Measurements from ENCODE around the gene MB21D2.

MB21D2 gene

GRCh38 chr3:192921793-192922192, 4.1 kb upstream of the MB21D2 start:
- no peak for DNase-seq (ENCODE audit: low read depth)
- TF ChIP-seq, protein P1, sequence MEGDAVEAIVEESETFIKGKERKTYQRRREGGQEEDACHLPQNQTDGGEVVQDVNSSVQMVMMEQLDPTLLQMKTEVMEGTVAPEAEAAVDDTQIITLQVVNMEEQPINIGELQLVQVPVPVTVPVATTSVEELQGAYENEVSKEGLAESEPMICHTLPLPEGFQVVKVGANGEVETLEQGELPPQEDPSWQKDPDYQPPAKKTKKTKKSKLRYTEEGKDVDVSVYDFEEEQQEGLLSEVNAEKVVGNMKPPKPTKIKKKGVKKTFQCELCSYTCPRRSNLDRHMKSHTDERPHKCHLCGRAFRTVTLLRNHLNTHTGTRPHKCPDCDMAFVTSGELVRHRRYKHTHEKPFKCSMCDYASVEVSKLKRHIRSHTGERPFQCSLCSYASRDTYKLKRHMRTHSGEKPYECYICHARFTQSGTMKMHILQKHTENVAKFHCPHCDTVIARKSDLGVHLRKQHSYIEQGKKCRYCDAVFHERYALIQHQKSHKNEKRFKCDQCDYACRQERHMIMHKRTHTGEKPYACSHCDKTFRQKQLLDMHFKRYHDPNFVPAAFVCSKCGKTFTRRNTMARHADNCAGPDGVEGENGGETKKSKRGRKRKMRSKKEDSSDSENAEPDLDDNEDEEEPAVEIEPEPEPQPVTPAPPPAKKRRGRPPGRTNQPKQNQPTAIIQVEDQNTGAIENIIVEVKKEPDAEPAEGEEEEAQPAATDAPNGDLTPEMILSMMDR (conservative IDR thresholded peaks at IDR 0.05; ENCODE audit: low read depth, low read length): no peak
- H3K4me3 ChIP-seq (ENCODE audit: low read length): no peak overlapping the region

DNA sequence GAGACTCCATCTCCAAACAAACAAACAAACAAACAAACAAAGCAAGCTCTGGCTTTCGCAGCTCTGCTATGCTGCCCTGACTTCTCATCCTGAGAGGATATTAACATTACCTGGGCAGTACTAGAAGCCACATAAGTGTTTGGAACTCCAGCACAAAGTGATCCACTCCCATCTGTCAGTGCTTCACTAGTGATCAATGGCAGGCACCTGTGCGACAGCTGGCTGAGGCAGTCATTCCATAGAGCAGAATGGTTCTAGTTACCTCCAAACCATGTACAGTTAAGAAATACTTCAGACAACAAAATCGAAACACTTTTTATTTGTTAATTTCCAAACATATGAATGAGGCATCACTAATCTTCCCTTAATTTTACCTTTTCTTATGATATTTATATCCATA, 2.8 kb upstream of the MB21D2 start:
- TF ChIP-seq, protein P1 (conservative IDR thresholded peaks at IDR 0.05; ENCODE audit: low read depth, low read length): no peak
- no peak overlapping the region for H3K4me3 ChIP-seq (ENCODE audit: low read length)
- no peak for DNase-seq (ENCODE audit: low read depth)

DNA sequence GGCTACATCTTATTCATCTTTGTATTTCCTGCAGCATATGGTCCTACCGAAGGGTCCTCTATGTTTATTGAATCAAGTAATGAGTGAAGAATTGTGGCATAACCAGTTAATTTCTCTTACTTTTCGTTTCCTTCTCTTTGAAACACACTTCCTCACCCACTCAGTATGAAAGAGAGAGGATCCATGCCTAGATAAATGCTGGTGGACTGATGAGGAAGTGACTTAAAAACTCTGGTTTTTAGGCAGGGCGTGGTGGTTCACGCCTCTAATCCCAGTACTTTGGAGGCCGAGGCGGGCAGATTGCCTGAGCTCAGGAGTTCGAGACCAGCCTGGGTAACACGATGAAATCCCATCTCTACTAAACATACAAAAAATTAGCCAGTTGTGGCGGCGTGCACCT, 2.2 kb upstream of the MB21D2 start:
- TF ChIP-seq, protein P1 (conservative IDR thresholded peaks at IDR 0.05; ENCODE audit: low read depth, low read length): no peak
- no peak for DNase-seq (ENCODE audit: low read depth)
- H3K4me3 ChIP-seq (ENCODE audit: low read length): no peak overlapping the region

GRCh38 chr3:192918275-192918588, 576 bp upstream of the MB21D2 start:
- DNase-seq (ENCODE audit: low read depth): no peak
- peak overlapping the region; percentile 77 for H3K4me3 ChIP-seq (ENCODE audit: low read length)
- TF ChIP-seq, protein P1 (conservative IDR thresholded peaks at IDR 0.05; ENCODE audit: low read depth, low read length): no peak

- H3K4me3 ChIP-seq (ENCODE audit: low read length): peak overlapping the region; percentile 77
- no peak for DNase-seq (ENCODE audit: low read depth)
- TF ChIP-seq, protein P1 (conservative IDR thresholded peaks at IDR 0.05; ENCODE audit: low read depth, low read length): no peak
Observed at GRCh38 chr3:192917028-192917403, 640 bp downstream of the MB21D2 start.

GRCh38 chr3:192916371-192917027, 1.2 kb downstream of the MB21D2 start:
- no peak for DNase-seq (ENCODE audit: low read depth)
- TF ChIP-seq, protein P1 (conservative IDR thresholded peaks at IDR 0.05; ENCODE audit: low read depth, low read length): no peak
- H3K4me3 ChIP-seq (ENCODE audit: low read length): peak overlapping the region; percentile 77

DNA sequence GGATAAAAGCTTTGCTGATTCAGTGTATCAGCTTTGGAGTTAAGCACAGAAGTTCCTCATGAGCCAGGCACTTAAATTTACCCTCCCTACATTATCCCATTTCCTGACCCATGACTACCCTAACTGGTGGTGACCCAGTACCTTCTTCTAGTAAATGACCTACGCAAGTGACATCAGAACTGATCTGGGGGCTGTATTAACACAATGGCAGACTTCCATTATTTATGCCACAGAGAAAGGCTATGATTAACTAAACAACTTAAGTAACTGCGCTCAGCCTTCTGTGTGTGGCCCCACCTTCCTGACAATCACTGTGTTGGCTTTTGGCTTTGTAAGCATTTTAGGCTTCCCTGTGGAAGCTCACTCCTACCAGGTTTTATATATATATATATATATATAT, 1.9 kb downstream of the MB21D2 start:
- peak overlapping the region; percentile 77 for H3K4me3 ChIP-seq (ENCODE audit: low read length)
- DNase-seq (ENCODE audit: low read depth): no peak
- TF ChIP-seq, protein P1 (conservative IDR thresholded peaks at IDR 0.05; ENCODE audit: low read depth, low read length): no peak
